ENCODE results near the gene HAAO.
"Not testable (repeated sequence)": the region's sequence is repeated elsewhere in the genome, so short reads cannot be mapped to it uniquely, and the experiment has no call there.

Gene HAAO

GRCh38 chr2:42792583-42793333, at the start of gene HAAO:
Gene HAAO, minus strand, starts transcription at chr2:42792583. Its CDS starts 47 bp downstream, at chr2:42792536.
- DNase-seq (ENCODE audit: low read depth in 2 of 3, low spot score in 1 of 3) = no peak

GRCh38 chr2:42841344-42841743, 49.0 kb upstream of the HAAO start:
- no peak for DNase-seq (ENCODE audit: low read depth in 2 of 3, low spot score in 1 of 3)

GRCh38 chr2:42840760-42841159, 48.4 kb upstream of the HAAO start:
- DNase-seq (ENCODE audit: low read depth in 2 of 3, low spot score in 1 of 3) = no peak

GRCh38 chr2:42839809-42840501, 47.6 kb upstream of the HAAO start:
- no peak for DNase-seq (ENCODE audit: low read depth in 2 of 3, low spot score in 1 of 3)

- no peak for DNase-seq (ENCODE audit: low read depth in 2 of 3, low spot score in 1 of 3)
Observed at GRCh38 chr2:42838133-42838532, 45.8 kb upstream of the HAAO start.

GRCh38 chr2:42835577-42836371, 43.4 kb upstream of the HAAO start:
- no peak for DNase-seq (ENCODE audit: low read depth in 2 of 3, low spot score in 1 of 3)

- no peak for DNase-seq (ENCODE audit: low read depth in 2 of 3, low spot score in 1 of 3)
Observed at GRCh38 chr2:42834161-42834560, 41.8 kb upstream of the HAAO start.

- no peak for DNase-seq (ENCODE audit: low read depth in 2 of 3, low spot score in 1 of 3)
Observed at GRCh38 chr2:42832289-42832634, 39.9 kb upstream of the HAAO start.

- DNase-seq (ENCODE audit: low read depth in 2 of 3, low spot score in 1 of 3) = not testable (repeated sequence)
Observed at GRCh38 chr2:42831575-42832288, 39.3 kb upstream of the HAAO start.

- DNase-seq (ENCODE audit: low read depth in 2 of 3, low spot score in 1 of 3) = no peak
Observed at GRCh38 chr2:42830922-42831574, 38.7 kb upstream of the HAAO start.

- no peak for DNase-seq (ENCODE audit: low read depth in 2 of 3, low spot score in 1 of 3)
Observed at GRCh38 chr2:42829671-42830440, 37.5 kb upstream of the HAAO start.

- DNase-seq (ENCODE audit: low read depth in 2 of 3, low spot score in 1 of 3) = peak; percentile 50 to 59 (median 53)
Observed at GRCh38 chr2:42828487-42829425, 36.4 kb upstream of the HAAO start.

- DNase-seq (ENCODE audit: low read depth in 2 of 3, low spot score in 1 of 3) = peak; percentile 71 to 80 (median 79)
Observed at GRCh38 chr2:42827647-42828486, 35.5 kb upstream of the HAAO start.

- DNase-seq (ENCODE audit: low read depth in 2 of 3, low spot score in 1 of 3) = no peak
Observed at GRCh38 chr2:42826231-42826630, 33.8 kb upstream of the HAAO start.

- DNase-seq (ENCODE audit: low read depth in 2 of 3, low spot score in 1 of 3) = no peak
Observed at GRCh38 chr2:42824454-42824807, 32.0 kb upstream of the HAAO start.

GRCh38 chr2:42823744-42824453, 31.5 kb upstream of the HAAO start:
- no peak for DNase-seq (ENCODE audit: low read depth in 2 of 3, low spot score in 1 of 3)

GRCh38 chr2:42819160-42819559, 26.8 kb upstream of the HAAO start:
- no peak for DNase-seq (ENCODE audit: low read depth in 2 of 3, low spot score in 1 of 3)
